Osteoblast (primary cell): ENCODE results near the gene CNGA3. TPM values are rescaled to one million over a fixed set of nuclear protein-coding genes. Genes with fewer than 3 reads are reported as not detected.

Experiments used
- DNase-seq: peaks from one replicate; pipeline ENCODE4 v3.0.0; 2011; ENCODE audit warnings: low spot score, mixed read lengths; ENCODE audit not compliant: insufficient read length; ENCODE audit errors: missing footprints
- H2AFZ ChIP-seq: 2 replicates; pipeline ENCODE4 v1.6.0; 2011; ENCODE audit warnings: mild to moderate bottlenecking, low read length
- H3K27ac ChIP-seq: 2 replicates; pipeline ENCODE4 v1.5.1; 2011; ENCODE audit warnings: mild to moderate bottlenecking, low read depth, low read length, moderate library complexity
- H3K27me3 ChIP-seq: 2 replicates; pipeline ENCODE4 v1.6.0; 2012; ENCODE audit warnings: mild to moderate bottlenecking, control low read depth, inconsistent platforms, low read length, moderate library complexity; ENCODE audit not compliant: insufficient read depth
- H3K36me3 ChIP-seq: 2 replicates; pipeline ENCODE4 v1.5.1; 2011; ENCODE audit warnings: mild to moderate bottlenecking, low read length, control low read depth, moderate library complexity; ENCODE audit not compliant: insufficient read depth
- H3K4me1 ChIP-seq: 2 replicates; pipeline ENCODE4 v1.5.1; 2011; ENCODE audit warnings: mild to moderate bottlenecking, low read length, control low read depth, moderate library complexity; ENCODE audit not compliant: insufficient read depth
- H3K4me2 ChIP-seq: 2 replicates; pipeline ENCODE4 v1.6.0; 2011; ENCODE audit warnings: mild to moderate bottlenecking, low read length; ENCODE audit not compliant: insufficient read depth
- H3K4me3 ChIP-seq: fragments of 200-600 bp; sonication (generic); 3 replicates; pipeline ENCODE4 v1.5.1; 2012; ENCODE audit warnings: mild to moderate bottlenecking, low read length, inconsistent platforms; ENCODE audit not compliant: insufficient read depth
- H3K79me2 ChIP-seq: 2 replicates; pipeline ENCODE4 v1.6.0; 2012; ENCODE audit warnings: mild to moderate bottlenecking, low read length, control low read depth, inconsistent platforms; ENCODE audit not compliant: insufficient read depth
- H3K9me3 ChIP-seq: 2 replicates; pipeline ENCODE4 v1.5.1; 2011; ENCODE audit warnings: low read depth, low read length, control low read depth
- H4K20me1 ChIP-seq: 2 replicates; pipeline ENCODE4 v1.6.0; 2012; ENCODE audit warnings: mild to moderate bottlenecking, low read length, control low read depth; ENCODE audit not compliant: insufficient read depth
- total RNA-seq: library from RNA; depleted of rRNA; stranded (reverse); fragments of >200 nt; gene quantifications from 2 replicates; pipeline ENCODE4 v1.2.3, GENCODE V29; 2012
- TF ChIP-seq, protein P1 (sequence below): IDR thresholded peaks from 2 replicates; pipeline ENCODE4 v1.5.1; 2011; ENCODE audit warnings: mild to moderate bottlenecking, low read depth, low read length, moderate library complexity; ENCODE audit errors: extremely low read depth

Gene CNGA3
- total RNA-seq, 1 donor, result 0.36 TPM

DNA sequence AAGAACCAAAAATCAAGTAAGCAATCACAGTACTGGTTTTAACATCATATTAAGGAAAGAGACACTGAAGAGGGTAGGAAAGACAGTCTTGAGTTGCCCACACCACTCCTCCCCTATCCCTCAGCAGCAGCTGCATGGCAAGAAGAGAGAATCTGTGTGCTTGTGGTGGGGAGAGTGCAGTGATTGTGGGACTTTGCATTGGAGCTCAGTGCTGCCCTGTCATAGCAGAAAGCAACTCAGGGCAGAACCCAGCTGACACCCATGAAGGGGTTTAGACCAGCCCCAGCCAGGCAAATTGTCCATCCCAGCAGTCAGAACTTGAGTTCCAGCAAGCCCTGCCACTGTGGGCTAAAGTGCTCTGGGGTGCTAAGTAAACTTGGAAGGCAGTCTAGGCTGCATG lies 57.6 kb downstream of the CNGA3 start:
- Histone ChIP-seq H3K36me3 (no peaks in the 10 kb centered on the region), H3K79me2 (no peaks in the 10 kb centered on the region), H2AFZ (no peak overlapping the region), H3K9me3 (no peaks in the 10 kb centered on the region), H4K20me1 (no peaks in the 10 kb centered on the region), H3K4me3 (no peak overlapping the region), H3K27ac (no peak overlapping the region), H3K27me3 (peaks cover 24% of the 10 kb centered on the region), H3K4me2 (no peak overlapping the region), H3K4me1 (no peaks in the 10 kb centered on the region)
- no peak for DNase-seq
- TF ChIP-seq, protein P1, sequence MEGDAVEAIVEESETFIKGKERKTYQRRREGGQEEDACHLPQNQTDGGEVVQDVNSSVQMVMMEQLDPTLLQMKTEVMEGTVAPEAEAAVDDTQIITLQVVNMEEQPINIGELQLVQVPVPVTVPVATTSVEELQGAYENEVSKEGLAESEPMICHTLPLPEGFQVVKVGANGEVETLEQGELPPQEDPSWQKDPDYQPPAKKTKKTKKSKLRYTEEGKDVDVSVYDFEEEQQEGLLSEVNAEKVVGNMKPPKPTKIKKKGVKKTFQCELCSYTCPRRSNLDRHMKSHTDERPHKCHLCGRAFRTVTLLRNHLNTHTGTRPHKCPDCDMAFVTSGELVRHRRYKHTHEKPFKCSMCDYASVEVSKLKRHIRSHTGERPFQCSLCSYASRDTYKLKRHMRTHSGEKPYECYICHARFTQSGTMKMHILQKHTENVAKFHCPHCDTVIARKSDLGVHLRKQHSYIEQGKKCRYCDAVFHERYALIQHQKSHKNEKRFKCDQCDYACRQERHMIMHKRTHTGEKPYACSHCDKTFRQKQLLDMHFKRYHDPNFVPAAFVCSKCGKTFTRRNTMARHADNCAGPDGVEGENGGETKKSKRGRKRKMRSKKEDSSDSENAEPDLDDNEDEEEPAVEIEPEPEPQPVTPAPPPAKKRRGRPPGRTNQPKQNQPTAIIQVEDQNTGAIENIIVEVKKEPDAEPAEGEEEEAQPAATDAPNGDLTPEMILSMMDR, result no peak

DNA sequence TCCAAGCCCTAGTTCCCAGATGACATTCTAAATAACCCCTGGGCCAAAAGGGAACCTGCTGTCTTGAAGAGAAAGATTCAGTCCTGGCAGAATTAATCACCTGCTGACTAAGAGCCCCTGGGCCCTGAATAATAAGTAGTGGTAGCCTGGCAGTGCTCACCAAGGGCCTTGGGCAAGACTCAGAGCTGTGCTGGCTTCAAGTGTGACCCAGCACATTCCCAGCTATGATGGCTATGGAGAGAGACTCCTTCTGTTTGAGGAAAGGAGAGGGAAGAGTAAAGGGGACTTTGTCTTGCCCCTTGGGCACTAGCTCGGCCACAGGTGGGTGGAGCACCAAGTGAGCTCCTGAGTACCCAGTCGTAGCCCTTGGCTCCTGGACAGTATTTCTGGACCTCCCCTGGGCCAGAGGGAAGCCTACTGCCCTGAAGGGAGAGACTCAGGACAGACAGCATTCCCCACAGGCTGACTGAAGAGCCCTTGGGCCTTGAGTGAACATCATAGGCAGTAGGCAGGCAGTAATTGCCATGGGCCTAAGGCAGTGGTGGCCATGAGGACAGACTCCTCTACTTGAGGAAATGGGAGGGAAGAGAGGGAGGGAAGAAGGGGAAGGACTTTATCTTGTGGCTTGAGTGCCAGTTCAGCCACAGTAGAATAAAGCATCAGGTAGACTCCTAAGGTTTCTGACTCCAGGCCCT lies 58.4 kb downstream of the CNGA3 start:
- H4K20me1 ChIP-seq, result no peaks in the 10 kb centered on the region
- H3K9me3 ChIP-seq, result no peaks in the 10 kb centered on the region
- H3K36me3 ChIP-seq, result no peaks in the 10 kb centered on the region
- H3K27ac ChIP-seq, result no peak overlapping the region
- H3K4me2 ChIP-seq, result no peak overlapping the region
- no peak for DNase-seq
- no peaks in the 10 kb centered on the region for H3K79me2 ChIP-seq
- H3K27me3 ChIP-seq, result peaks cover 17% of the 10 kb centered on the region
- H3K4me1 ChIP-seq, result no peaks in the 10 kb centered on the region
- TF ChIP-seq, protein P1, result no peak
- H3K4me3 ChIP-seq, result no peak overlapping the region
- no peak overlapping the region for H2AFZ ChIP-seq

DNA sequence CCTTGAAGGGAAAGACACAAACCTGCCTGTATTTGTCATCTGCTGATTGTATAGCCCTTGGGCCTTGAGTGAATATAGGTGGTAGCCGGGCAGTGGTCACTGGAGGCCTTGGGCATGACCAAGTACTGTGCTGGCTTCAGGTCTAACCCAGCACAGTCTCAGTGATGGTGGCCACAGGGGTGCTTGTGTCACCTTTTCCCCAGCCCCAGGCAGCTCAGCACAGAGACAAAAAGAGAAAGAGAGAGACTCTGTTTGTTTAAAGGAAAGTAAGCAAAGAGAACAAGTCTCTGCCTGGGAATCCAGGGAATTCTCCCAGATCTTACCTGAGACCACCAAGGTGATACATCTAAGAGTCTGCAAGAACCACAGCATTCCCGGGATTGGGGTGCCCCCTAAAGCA lies 59.0 kb downstream of the CNGA3 start:
- Histone ChIP-seq H3K4me1 (no peaks in the 10 kb centered on the region), H2AFZ (no peak overlapping the region), H3K27ac (no peak overlapping the region), H3K27me3 (peaks cover 15% of the 10 kb centered on the region), H3K4me3 (no peak overlapping the region), H4K20me1 (no peaks in the 10 kb centered on the region), H3K9me3 (no peaks in the 10 kb centered on the region), H3K4me2 (no peak overlapping the region), H3K79me2 (no peaks in the 10 kb centered on the region), H3K36me3 (no peaks in the 10 kb centered on the region)
- DNase-seq, result no peak
- TF ChIP-seq, protein P1, result no peak

DNA sequence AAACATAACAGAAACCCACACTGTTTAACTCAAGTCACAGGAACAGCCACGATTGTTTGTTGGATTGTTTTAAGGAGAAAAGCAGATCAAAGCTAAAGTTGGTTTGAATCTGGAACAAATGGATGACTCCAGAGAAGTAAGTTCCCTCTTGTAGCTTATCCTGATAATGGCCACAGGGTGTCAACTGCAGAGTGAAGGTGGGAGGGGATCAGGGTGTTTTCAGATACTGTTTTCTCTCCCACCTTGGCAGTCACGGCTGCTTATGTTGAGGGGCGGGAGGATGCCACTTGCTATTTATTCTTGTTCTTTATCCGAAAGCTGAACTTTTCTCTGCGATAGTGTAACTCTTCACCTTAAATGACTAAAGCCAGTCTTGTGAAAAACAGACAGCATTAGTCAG lies 61.9 kb downstream of the CNGA3 start:
- Histone ChIP-seq H4K20me1 (no peaks in the 10 kb centered on the region), H2AFZ (no peak overlapping the region), H3K9me3 (no peaks in the 10 kb centered on the region), H3K79me2 (no peaks in the 10 kb centered on the region), H3K4me2 (no peak overlapping the region), H3K4me1 (peaks cover 3% of the 10 kb centered on the region), H3K4me3 (no peak overlapping the region), H3K27ac (no peak overlapping the region), H3K27me3 (peaks cover 2% of the 10 kb centered on the region), H3K36me3 (no peaks in the 10 kb centered on the region)
- TF ChIP-seq, protein P1, result no peak
- no peak for DNase-seq
